Endometrial microvascular endothelial cells (primary cell): ENCODE results near the gene DYNLT5. TPM values are rescaled to one million over a fixed set of nuclear protein-coding genes. Genes with fewer than 3 reads are reported as not detected.

ENCODE experiments used
- in situ Hi-C: cut with HindIII; loops from 2 replicates; pipeline ENCODE4 v1.10.0; 2017; ENCODE audit warnings: low sequenced_read_pairs, low pct_unique_long_range_greater_than_20kb; ENCODE audit errors: inconsistent ontology term
- total RNA-seq: library from RNA; depleted of rRNA; stranded (reverse); fragments of >200 nt; gene quantifications from one replicate; pipeline ENCODE4 v1.2.3, GENCODE V29; 2015; ENCODE audit errors: inconsistent ontology term

The DYNLT5 gene
- total RNA-seq, 1 donor from 2014 or later = 0.84 TPM

- in situ Hi-C loops = no loop called here
These were observed 12.7 kb upstream of the DYNLT5 start for GRCh38 chr1:66739401-66740157.

GRCh38 chr1:66745451-66745850, 6.8 kb upstream of the DYNLT5 start:
- in situ Hi-C loops = no loop called here

- in situ Hi-C loops = no loop called here
These were observed 4.8 kb upstream of the DYNLT5 start for GRCh38 chr1:66747501-66747900.

GRCh38 chr1:66750577-66750976, 1.7 kb upstream of the DYNLT5 start:
- in situ Hi-C loops = loop anchor here (25.0 kb wide), 1 partner anchor 237 kb away; no protein-coding TSS in a partner anchor

DNA sequence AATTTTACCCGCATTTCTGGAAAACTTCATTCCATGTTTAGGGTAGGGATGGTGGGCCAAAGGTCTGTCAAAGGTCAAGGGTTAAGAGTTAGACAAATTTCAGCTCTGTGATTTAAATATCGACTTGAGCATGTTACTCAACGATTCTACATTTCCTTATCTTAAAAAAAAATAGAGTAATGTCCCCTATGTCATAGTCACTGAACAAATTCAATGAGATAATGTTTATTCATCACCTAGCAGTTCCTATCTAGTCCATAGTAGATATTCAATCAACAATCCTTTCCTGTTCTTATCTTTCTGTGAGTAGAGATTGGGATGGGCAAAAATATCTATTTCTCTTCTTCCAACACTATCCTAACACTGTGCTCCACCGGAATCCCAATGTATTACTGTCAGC, 1.1 kb upstream of the DYNLT5 start:
- in situ Hi-C loops = loop anchor here (25.0 kb wide), 1 partner anchor 236 kb away; no protein-coding TSS in a partner anchor

DNA sequence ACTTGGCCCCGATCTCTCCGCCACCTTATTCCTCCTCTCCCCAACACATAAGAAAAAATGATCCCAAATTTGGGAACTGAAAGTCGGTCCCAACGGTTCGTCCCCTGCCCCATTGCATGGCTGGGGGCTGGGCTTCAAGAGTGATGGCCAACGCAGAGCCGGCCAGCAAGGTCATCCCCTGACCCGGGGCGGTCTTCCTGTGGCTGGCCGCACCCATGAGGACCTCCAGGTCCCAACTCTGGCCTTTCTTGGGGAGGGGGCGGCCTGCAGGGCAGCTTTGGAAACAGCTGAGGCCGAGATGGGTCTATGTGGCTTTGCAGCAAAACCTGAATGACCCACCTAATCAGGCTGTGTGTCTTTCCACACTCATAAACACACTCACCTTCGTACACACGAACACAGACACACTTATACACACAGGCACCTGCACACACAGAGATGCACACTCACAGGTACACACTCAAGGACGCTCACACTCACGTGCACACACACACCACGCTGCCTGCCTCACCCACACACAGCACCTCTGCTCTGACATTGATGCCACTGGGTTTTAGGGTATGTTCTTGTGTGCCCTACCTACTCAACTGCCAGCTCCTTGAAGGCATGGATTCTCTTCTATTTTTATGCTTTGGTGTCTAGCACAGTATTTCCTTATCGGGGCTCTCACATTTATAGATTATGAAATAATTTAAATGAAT, 562 bp downstream of the DYNLT5 start:
- in situ Hi-C loops = loop anchor here (25.0 kb wide), 1 partner anchor 234 kb away; no protein-coding TSS in a partner anchor

- in situ Hi-C loops = loop anchor here (25.0 kb wide), 1 partner anchor 230 kb away; no protein-coding TSS in a partner anchor
These were observed 5.5 kb downstream of the DYNLT5 start for GRCh38 chr1:66757722-66758240.

GRCh38 chr1:66758241-66758755, 6.0 kb downstream of the DYNLT5 start:
- in situ Hi-C loops = loop anchor here (25.0 kb wide), 1 partner anchor 229 kb away; no protein-coding TSS in a partner anchor

- in situ Hi-C loops = loop anchor here (25.0 kb wide), 1 partner anchor 227 kb away; no protein-coding TSS in a partner anchor
These were observed 8.2 kb downstream of the DYNLT5 start for GRCh38 chr1:66760506-66760905.

- in situ Hi-C loops = loop anchor here (25.0 kb wide), 1 partner anchor 226 kb away; no protein-coding TSS in a partner anchor
These were observed 9.0 kb downstream of the DYNLT5 start for GRCh38 chr1:66761221-66761620.

GRCh38 chr1:66764994-66765578, 12.8 kb downstream of the DYNLT5 start:
- in situ Hi-C loops = loop anchor here (25.0 kb wide), 1 partner anchor 222 kb away; no protein-coding TSS in a partner anchor

DNA sequence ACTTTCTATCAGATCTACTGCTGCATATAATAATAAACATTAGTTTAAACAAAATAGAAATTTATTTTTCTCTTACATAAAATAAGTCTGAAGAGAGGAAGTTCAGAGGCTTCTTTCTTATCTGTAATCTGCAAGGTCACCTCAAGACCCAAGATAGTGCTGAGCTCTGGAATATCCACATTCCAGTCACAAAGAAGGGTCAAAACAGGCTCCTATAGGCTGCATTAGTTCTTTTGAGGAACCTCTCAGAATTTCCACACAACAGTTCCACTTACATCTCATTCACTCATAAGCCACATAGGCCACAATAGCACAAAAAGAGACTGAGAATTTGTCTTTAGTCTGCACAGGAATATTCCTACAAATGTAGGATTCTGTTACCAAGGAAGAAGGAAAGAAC, 15.4 kb downstream of the DYNLT5 start:
- in situ Hi-C loops = loop anchor here (25.0 kb wide), 1 partner anchor 220 kb away; no protein-coding TSS in a partner anchor

DNA sequence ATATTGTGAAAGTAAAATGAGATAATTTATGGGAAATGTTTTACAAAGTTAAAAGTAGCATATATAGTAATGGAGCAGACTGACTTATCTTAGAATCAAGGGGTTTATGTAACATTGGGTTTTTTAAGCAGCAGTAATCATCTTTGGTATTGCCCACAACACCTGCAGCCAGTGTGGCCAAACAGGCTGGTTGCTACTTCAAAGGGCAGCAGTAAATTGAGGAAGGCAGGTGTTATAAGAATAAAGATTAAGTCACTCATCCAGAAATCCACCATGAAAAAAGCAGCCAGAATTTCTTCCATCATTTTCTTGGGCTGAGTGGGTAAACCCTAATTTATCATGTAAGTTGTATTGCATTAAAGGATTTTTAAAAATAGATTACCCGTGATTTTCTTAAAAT, 16.7 kb downstream of the DYNLT5 start:
- in situ Hi-C loops = loop anchor here (25.0 kb wide), 1 partner anchor 218 kb away; no protein-coding TSS in a partner anchor

- in situ Hi-C loops = loop anchor here (25.0 kb wide), 1 partner anchor 218 kb away; no protein-coding TSS in a partner anchor
These were observed 17.4 kb downstream of the DYNLT5 start for GRCh38 chr1:66769512-66770229.

DNA sequence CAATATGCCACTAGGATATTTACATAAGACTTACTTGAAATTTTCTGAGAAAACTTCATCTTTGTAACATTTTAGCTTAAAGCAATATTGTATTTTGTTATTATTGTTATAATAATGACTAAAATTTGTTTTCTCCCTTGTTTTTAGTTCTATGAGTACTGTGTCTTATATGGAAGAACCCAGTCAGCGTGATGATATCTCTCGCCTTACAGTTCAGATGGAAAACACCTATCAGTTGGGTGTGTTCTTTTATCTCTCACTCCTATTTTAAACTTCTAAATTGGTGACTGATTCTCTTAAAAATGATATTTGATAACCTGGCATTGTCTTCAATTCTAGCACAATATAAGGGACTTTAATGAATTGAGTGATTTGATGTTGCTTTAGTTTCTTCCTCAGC, 18.0 kb downstream of the DYNLT5 start:
- in situ Hi-C loops = loop anchor here (25.0 kb wide), 1 partner anchor 217 kb away; no protein-coding TSS in a partner anchor

DNA sequence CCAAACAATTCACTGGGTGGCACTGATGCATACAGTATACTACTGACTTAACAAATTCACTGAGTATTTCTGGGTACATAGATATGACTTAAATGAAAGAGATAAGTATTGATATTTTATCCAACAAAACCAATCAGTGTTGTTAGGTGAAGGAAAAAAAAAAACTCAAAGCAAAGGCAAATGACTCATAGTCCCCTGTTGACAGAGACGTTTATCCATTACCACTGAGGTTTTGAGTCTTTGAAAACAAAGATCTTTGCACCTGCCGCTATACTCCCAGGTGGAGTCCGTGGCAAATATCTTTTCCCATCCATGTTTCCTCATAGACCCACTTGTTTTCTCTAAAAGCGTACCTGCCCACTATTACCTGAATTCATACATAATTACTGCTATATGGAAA, 18.4 kb downstream of the DYNLT5 start:
- in situ Hi-C loops = loop anchor here (25.0 kb wide), 1 partner anchor 217 kb away; no protein-coding TSS in a partner anchor

DNA sequence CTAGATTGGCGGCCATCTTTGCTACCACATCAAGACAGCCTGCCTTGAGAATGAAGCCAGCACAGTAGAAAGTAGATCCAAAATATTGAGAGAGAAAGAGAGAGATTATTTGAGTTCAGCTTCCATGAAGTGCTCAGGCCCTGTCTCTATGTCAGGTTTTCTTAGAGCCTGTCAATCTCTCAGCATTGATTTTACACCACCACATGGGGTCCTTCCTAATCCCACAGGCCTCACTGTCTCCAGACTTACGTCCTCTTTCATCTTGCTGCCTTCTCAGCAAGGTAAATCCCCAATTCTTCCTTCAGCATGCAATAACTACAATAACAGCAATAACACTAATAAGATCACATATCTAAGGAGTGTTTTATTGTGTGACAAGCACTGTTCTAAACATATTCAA, 21.0 kb downstream of the DYNLT5 start:
- in situ Hi-C loops = loop anchor here (25.0 kb wide), 1 partner anchor 214 kb away; no protein-coding TSS in a partner anchor

DNA sequence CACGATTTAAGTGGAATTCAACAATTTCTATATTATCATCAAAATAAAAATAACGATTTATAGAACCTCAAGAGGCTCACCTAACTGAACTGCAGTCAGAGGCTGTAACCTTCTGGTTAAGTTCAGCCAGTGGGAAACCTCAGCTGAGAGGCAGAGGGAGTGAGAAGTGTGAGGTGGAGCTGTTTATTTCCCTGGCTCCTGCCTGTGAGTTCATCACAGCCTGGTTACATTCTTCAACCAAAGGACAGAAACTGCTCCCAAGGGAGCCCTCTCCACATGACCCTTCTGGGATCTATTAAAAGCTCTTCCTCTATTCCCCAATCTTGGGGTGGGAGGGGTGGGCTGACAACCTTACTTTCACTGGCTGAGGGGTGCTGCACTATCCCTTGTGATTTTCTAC, 22.2 kb downstream of the DYNLT5 start:
- in situ Hi-C loops = loop anchor here (25.0 kb wide), 1 partner anchor 213 kb away; no protein-coding TSS in a partner anchor
